ENCODE results near the gene ZNF536.
"Not testable (repeated sequence)": the region's sequence is repeated elsewhere in the genome, so short reads cannot be mapped to it uniquely, and the experiment has no call there.

ZNF536 gene

GRCh38 chr19:30342901-30343300 is 29.3 kb upstream of the ZNF536 start:
- DNase-seq = no peak

- DNase-seq = no peak
Observed at GRCh38 chr19:30344446-30345425, 27.4 kb upstream of the ZNF536 start.

DNA sequence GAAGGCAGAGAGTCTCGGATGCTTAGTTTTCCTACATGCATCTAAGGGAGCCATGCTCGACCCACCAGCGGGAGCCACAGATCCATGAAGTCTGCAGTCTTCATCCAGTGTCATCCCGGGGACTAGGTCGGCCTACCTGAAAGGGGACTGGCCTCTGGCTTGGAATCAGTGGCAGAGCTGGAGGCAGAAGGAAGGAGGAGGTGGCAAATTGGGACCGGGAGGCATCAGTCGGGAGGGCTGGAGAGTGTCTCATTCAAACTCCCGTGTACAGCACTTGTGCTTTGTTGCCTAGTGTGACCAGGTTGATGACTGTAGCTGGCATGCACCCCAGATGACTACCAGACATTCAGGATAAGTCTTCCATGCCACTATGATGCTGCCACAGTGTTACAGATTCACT is 26.5 kb upstream of the ZNF536 start:
- DNase-seq = no peak

- not testable (repeated sequence) for DNase-seq
Observed at GRCh38 chr19:30346468-30346867, 25.7 kb upstream of the ZNF536 start.

- no peak for DNase-seq
Observed at GRCh38 chr19:30349131-30349730, 23.0 kb upstream of the ZNF536 start.

DNA sequence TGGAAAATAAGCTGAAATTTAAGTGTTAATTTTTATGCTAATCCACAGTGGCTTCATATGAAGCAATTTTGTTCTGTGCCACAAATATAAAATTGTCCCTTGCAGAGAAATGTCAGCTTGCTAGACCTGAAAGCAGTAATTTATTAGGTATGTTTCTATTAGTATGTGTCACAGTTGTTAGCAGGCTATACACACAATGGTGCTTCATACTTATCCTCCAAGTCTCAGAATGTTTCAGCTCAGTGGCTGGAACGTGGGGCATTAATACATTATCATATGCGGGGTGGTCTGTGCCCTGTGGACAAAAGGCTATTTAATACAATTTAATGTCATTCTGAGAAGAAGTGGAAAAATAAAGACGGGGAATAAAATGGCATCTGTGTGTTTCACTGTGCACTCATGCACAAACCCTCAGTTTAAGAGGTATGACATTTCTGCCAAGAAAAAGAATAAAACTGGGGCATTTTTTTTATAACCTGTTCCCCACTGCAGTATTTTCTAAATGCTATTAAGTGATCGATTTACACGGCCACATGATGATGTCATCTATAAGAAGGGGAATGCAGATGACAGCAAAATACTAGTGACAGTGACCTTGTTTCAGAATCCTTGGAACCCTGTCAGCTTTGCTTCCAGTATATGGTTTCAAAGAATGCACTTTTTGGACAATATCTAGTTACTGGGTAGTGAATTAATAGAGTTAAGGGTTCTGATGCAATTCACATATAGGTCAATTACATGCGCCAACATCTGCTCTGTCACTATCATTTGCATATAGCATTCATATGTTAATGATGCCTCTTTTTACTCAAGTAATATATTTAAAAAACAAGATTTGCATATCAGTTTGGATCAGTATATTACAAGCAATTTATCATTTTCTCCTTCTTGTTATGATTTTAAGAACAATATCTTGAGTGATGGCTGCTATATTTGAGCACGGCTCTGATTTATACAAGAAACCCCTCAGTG is 21.2 kb upstream of the ZNF536 start:
- no peak for DNase-seq

DNA sequence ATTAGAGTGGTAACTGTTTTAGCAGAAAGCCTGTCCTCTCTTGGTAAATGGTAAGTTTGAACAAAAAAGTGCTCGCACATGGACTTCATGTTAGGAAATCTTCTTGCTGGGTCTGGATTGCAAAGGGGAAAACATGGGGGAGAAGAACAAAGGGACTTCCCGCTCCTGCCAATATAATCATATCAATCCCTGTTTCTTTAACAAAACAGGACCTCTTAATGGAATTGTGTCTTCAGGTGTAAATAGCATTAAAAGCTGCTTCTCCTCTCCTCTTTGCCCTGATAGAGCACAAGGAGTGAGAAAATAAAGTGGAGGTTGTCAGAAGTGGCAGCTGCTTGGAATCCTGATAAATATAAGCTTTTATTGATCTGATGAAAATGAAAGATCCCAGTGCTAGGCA is 20.4 kb upstream of the ZNF536 start:
- no peak for DNase-seq

GRCh38 chr19:30353394-30353945 is 18.7 kb upstream of the ZNF536 start:
- no peak for DNase-seq

DNA sequence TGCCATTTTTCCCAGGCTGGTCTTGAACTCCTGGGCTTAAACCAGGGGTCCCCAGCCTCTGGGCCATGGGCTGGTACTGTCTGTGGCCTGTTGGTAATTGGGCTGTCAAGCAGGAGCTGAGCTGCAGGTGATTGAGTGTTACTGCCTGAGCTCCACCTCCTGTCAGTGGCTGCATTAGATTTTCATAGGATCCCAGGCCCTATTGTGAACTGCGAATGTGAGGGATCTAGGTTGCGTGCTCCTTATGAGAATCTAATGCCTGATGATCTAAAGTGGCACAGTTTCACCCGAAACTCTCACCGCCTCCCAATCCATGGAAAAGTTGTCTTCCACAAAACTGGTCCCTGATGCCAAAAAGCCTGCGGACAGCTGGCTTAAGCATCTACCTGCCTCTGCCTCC is 16.6 kb upstream of the ZNF536 start:
- no peak for DNase-seq

DNA sequence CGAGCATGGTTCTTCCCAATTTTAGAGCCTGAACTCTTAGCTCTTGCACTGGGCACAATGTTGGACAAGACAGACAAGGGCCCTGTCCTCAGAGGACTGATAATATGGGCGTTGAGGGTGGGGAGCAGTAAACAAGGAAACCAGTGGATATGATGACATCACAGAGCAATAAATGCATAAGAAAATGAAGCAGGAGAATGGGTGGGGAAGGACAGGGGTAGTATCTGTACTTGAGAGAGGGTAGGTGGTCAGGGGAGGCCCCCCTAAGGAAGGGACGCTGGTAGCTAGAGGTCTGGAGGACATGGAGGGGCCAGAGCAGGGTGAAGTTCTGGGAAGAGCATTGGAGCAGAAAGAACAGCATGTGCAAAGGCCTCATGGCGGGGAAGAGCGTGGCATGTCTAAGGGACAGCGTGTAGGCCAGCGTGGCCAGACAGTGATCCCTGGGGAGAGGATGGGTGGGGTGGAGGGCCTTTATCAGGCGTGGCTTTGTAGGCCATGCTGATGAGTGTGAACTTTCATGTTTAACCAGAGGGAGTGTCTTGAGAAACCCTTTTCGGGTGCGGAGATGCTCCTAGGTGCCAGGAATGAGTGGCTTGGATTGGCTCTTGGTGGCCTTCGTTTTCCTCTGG is 15.1 kb upstream of the ZNF536 start:
- DNase-seq = no peak

GRCh38 chr19:30357580-30357954 is 14.6 kb upstream of the ZNF536 start:
- DNase-seq = no peak

GRCh38 chr19:30358319-30358718 is 13.9 kb upstream of the ZNF536 start:
- DNase-seq = no peak

- DNase-seq = no peak
Observed at GRCh38 chr19:30358821-30359580, 13.2 kb upstream of the ZNF536 start.

GRCh38 chr19:30359936-30360335 is 12.2 kb upstream of the ZNF536 start:
- no peak for DNase-seq

DNA sequence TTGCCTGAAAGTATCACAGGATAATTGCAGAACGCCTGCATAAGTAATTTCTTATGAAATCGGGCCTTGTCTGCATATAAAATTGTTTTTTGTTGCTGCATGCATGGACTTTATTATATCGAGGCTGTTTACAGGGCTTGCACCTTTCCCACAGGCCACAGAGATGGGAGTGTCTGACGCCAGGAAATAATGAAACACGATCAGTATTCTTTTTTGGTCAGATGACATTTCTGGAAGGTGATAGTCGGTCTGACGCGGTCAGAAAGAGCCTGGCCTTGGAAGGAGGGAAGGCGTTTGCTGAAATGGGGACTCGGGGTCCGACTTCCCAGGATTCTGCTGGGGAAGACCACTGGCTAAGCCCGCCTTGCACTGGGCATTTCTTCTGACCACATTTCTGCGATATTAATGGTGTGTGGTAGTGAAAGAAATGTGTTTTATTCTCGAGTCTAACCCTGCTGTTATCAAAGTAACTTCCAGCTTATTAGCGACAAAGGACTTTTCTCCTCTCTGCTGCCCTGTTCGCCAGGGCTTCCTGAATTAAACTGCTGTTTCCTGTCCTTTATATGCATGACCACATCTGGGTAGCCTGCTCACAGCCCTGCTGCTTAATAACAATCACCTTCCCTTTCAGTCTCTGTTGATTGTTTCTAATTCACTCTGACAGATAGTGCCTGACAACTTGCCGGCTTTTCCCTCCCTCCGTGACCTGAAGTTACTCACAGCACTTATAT is 11.6 kb upstream of the ZNF536 start:
- no peak for DNase-seq

- DNase-seq = no peak
Observed at GRCh38 chr19:30361107-30361447, 11.1 kb upstream of the ZNF536 start.

DNA sequence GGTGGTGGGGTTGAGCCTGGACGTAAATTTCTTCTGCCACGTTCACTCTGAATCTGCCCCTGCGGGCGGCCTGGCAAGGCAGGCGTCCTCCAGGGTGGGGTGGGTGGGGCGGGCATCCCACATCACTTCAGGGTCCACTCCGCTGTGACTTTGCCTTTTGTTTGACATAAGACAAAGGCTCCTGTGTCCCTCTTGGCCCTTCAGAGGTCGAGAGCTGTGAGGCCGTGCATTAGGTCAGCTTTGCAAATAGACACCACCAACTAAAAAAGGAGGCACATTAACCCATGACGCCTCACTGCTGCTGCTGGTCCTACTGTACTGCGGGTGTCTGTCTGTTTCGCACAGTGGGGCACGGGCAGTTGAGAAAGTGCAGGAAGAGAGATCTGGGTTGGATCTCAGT is 10.5 kb upstream of the ZNF536 start:
- DNase-seq = no peak

- DNase-seq = no peak
Observed at GRCh38 chr19:30362156-30362754, 9.9 kb upstream of the ZNF536 start.

- DNase-seq = no peak
Observed at GRCh38 chr19:30363073-30363472, 9.1 kb upstream of the ZNF536 start.

Measured in stimulated activated CD4-positive, alpha-beta T cell treated with anti-CD3 and anti-CD28 coated beads, Interleukin-2, amount 100 ng/mL, for 24 hours (primary cell).